GM19023 (cell line): ENCODE results near the gene TMEM63C.

Source experiments
- ATAC-seq: cut with Tn5 transposase; IDR thresholded peaks from one replicate; pipeline ENCODE4 v1.9.1; 2021; ENCODE audit warnings: mild to moderate bottlenecking, moderate library complexity; ENCODE audit not compliant: unreplicated experiment

The TMEM63C gene

GRCh38 chr14:77250927-77251326, 69.3 kb downstream of the TMEM63C start:
- no peak for ATAC-seq

GRCh38 chr14:77251870-77252269, 70.3 kb downstream of the TMEM63C start:
- no peak for ATAC-seq

GRCh38 chr14:77253333-77254190, 72.0 kb downstream of the TMEM63C start:
- no peak for ATAC-seq

GRCh38 chr14:77256694-77257093, 75.1 kb downstream of the TMEM63C start:
- no peak for ATAC-seq

GRCh38 chr14:77257700-77258099, 76.1 kb downstream of the TMEM63C start:
- ATAC-seq: no peak

- ATAC-seq: no peak
Observed at GRCh38 chr14:77258566-77258965, 77.0 kb downstream of the TMEM63C start.

GRCh38 chr14:77259025-77259715, 77.6 kb downstream of the TMEM63C start:
- no peak for ATAC-seq

GRCh38 chr14:77260199-77260598, 78.6 kb downstream of the TMEM63C start:
- ATAC-seq: no peak

GRCh38 chr14:77260631-77261030, 79.0 kb downstream of the TMEM63C start:
- ATAC-seq: no peak

GRCh38 chr14:77264466-77265186, 83.0 kb downstream of the TMEM63C start:
- ATAC-seq: no peak

- ATAC-seq: no peak
Observed at GRCh38 chr14:77265187-77265515, 83.6 kb downstream of the TMEM63C start.

GRCh38 chr14:77265561-77266335, 84.2 kb downstream of the TMEM63C start:
- no peak for ATAC-seq

- no peak for ATAC-seq
Observed at GRCh38 chr14:77266336-77266735, 84.7 kb downstream of the TMEM63C start.

GRCh38 chr14:77267937-77268699, 86.5 kb downstream of the TMEM63C start:
- no peak for ATAC-seq

- ATAC-seq: no peak
Observed at GRCh38 chr14:77268989-77269600, 87.5 kb downstream of the TMEM63C start.

GRCh38 chr14:77270361-77271112, 88.9 kb downstream of the TMEM63C start:
- ATAC-seq: no peak

- ATAC-seq: no peak
Observed at GRCh38 chr14:77271113-77271710, 89.6 kb downstream of the TMEM63C start, which contains the start of gene NGB. Gene NGB (minus strand): TSS chr14:77271206. CDS start chr14:77270937, 269 bp downstream.

GRCh38 chr14:77272261-77272660, 90.7 kb downstream of the TMEM63C start:
- no peak for ATAC-seq

GRCh38 chr14:77273796-77274195, 92.2 kb downstream of the TMEM63C start:
- ATAC-seq: no peak
